EH (cell line): ENCODE measurements around the gene ALG1.
"Not testable (repeated sequence)": the region's sequence is repeated elsewhere in the genome, so short reads cannot be mapped to it uniquely, and the experiment has no call there.

Experiments
- DNase-seq: peaks from one replicate; pipeline ENCODE4 v3.0.0-alpha.2; 2015; ENCODE audit warnings: low read depth

The ALG1 gene

DNA sequence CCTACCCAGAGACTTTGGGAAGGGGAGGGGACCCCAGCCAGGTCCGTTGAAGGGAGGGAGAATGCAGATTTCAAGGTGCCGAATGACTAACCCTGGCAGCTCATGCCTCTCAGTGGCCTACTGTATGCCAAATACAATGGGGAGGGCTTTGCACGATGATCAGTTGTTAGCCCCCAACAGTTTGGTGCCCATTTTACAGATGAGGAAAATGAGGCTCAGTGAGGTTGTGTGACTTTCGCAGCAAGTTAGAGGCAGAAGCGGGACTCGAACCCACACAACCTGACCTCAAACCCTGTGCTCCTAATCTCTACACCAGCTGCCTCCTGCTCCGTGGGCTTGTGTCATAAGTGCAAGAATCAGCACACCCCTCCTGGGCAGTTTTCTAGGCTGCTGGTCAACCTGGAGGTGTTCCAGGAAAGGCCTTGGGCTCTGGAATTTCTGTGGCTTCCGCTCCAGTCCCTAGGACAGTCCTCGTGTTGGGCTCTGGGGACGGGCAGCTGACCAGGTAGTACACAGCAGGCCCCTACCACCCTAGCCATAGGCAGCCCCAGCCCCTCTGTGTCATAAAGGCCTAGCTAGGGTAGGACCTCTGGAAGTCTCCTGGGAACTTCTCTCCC lies 26.0 kb upstream of the ALG1 start:
- no peak for DNase-seq

DNA sequence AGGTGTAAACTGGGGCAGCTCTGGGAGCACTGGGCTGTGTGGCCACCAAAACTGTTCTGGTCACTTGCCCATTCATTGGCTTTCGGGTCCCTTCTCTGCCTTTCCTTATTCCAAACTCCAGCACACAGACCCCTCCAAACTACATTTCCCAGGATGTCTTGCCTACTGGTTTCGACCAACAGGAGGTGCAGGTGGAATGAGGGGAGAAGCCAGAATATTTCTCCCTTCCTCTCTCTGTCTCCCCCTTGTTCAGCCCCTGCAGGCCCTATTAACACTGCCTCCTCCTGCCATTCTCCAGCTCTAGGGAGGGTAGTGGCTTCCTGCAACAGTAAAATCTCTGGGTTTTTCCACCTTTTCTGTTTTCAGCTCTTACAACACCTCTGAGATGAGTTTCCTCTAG lies 24.7 kb upstream of the ALG1 start:
- DNase-seq = no peak

DNA sequence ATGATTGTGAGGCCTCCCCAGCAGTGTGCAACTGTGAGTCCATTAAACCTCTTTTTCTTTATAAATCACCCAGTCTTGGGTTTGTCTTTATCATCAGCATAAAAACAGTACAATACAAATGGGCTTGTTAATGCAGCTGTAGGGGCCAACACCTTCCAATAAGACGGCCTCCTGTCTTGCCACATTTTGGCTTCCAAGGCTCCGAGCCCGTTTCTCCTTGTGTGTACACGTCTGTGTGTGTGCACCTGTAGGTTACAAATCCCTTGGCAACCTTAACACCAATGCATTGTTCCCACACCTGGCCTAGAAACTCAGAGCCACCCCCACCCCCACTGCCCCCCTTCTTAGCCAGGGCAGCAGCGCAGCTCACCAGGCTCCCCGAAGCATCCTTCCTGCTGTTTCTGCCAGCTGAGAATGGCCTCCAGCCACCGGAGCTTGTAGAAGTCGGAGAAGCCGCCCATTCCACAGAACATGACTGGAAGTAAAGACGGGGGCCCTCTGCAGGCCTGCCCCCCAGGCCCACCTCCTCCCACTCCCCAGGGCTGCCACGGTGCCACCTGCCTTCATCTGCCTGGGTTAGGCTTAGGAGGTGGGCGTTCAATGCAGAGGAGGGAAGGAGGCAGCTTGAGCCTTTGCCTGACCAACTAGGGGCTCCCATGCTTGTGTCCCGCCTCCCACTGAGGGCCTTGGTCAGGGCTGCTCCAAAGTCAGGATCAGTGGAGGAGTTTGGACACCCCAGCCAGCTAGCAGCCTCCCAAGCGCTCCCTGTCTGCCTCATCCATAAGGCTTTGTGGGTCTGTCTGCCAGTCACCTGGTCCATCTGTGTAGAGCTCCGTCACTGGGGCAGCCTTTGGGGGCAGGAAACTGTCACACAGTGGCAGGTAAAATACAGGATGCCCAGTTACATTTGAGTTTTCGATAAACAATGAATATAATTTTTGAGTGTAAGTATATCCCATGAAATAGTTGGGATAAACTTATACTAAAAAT lies 16.5 kb upstream of the ALG1 start:
- no peak for DNase-seq

DNA sequence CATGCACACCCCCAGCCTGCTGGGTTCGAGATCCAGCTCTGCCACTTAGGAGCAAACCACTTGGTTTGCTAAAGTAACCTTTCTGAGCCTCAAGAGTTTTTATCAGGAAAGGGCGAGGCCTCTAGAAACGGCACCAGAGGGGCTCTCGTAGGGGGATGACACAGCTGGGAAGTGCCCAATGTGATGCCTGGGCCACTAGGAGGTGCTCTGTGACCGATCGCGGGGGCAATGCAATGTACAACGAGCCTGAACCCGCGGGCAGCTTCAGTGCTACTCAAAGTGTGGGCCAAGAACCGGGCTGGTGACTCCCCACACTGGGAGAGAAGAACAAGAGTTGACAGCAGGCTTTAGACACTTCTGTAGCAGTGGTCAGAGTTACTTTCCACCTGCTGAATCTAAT lies 15.3 kb upstream of the ALG1 start:
- peak; percentile 35 for DNase-seq

DNA sequence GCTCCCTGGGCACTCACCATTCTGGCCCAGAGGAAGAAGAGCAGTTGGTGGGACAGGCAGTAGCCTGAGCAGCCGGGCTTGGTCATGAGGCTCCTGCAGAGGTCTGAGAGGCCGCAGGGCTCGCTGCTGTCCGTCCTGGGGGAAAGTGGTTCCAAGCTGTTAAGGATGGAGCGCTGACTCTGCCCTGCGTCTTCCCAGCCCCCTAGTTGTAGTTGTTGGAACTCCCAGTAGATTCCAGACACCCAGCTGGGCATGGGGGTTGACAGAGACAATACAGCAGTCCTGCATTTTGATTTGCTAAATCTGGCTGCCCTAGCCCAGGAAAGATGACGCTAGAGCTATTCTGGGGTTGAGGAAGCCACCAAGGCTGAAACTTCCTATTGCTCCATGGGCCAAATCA lies 13.2 kb upstream of the ALG1 start:
- peak; percentile 46 for DNase-seq

DNA sequence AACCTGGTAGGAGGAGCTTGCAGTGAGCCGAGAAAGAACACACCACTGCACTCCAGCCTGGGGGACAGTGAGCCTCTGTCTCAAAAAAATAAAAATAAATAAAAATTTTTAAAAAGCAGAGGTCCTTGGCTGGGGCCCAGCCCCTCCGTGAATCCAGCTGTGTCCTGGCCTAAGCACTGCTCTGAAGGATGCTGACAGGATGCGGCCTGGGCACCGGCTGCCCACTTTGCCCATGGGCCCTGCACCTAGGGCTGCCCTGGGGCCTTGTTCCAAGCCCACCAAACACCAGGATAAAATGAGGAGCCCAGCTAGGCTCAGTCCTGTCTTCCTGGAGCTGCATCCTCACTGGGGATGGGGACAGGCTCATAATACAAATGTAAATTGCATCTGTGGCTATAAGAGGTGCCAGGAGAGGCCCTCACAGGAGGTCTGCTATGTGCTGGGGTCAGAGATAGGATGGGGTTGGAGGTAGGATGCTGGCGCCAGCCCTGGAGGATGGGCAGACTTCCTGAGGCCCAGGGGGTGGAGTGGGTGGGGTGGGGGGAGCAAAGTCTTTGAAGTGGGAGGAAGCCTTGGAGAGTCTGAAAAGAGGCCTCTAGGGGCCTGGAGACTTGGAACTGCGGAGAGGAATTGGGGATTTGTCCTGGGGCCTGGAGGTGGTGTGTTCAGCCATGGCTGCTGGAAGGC lies 12.1 kb upstream of the ALG1 start:
- no peak for DNase-seq

DNA sequence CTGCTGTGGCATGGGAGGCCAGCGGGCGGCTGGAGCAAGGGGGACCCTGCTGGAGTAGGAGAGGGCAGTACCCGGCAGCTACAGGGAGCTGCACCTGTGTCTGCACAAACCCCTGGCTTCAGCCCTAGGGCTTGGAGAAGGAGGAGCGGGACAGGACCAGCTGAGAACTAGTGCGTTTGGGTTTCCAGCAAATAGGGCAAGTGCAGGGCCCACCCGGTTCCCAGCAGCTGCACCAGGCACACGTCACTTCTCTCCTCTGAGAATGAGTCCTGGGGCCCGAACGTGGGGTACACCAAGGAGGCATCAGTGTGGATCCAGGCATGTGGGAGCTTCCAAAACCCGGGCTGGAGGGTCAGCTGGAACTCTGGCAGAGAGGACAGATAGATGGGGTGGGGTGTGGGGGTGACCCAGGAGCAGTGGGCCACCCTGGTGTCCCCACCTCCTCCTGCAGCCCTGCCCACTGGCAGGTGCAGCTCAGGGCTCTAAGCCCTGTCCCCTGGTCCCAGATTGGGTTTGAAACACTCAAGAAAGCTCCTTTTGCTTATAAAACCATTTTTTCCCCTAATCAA lies 11.5 kb upstream of the ALG1 start:
- no peak for DNase-seq

DNA sequence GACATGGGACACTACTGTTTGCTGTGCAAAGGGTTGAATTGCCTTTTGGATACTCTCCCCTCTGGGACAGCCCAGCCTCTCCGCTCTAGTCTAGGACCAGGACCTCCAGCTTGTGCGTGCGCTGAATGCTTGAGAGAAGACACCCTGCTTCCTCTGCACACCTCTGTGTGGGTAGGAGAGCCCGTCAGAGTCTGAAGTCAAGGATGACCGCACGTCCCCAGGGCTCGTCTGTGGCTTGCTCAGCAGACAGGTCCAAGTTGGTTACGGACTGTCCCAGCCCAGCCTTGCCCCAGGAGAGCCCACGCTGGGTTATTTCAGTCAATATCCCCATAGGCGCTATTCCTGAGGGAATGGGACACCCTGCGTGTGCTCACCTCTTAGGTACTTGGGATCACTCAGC lies 9.6 kb upstream of the ALG1 start:
- DNase-seq = no peak

GRCh38 chr16:5062790-5063765 lies 8.6 kb upstream of the ALG1 start:
- no peak for DNase-seq

DNA sequence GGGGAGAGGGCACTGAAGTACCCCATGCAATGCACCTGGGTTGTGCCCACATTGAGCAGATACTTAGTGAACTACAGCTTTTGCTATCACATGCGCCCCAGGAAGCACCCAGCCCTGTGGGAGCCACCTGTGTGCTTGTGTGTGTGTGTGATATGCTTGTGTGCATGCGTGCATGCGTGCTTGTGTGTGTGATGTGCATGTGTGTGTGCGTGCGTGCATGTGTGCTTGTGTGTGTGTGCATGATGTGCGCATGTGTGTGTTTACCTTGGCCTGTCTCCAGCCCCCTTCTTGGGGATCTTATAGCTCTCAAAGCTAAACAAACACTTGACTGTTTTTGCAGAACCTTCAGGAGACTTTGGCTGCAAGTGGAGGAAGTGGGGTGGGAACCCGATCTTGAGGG lies 6.7 kb upstream of the ALG1 start:
- no peak for DNase-seq

DNA sequence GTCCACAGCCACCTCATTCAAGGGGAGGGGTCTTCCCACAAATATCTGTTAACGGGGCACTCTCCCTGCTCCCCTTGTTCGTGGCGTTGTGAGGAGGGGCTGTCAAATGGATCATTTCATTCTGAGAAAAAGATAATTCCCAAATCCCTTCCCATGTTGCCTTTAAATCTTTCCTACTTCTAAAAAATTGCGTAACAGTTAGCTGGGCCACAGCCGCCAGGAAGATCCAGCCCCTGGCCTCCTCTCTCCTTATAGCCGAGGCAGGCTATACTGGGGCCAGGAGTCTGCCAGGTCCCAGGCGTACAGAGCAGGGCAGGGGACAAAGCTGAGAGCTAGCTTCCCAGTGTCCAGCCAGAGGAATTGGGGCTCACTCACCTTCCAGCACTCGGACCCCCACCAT lies 6.3 kb upstream of the ALG1 start:
- DNase-seq = no peak

GRCh38 chr16:5065813-5066212 lies 5.8 kb upstream of the ALG1 start, which contains the start of gene C16orf89:
Gene C16orf89 (minus strand): TSS chr16:5065956. CDS start chr16:5065908, 48 bp downstream.
- no peak for DNase-seq

DNA sequence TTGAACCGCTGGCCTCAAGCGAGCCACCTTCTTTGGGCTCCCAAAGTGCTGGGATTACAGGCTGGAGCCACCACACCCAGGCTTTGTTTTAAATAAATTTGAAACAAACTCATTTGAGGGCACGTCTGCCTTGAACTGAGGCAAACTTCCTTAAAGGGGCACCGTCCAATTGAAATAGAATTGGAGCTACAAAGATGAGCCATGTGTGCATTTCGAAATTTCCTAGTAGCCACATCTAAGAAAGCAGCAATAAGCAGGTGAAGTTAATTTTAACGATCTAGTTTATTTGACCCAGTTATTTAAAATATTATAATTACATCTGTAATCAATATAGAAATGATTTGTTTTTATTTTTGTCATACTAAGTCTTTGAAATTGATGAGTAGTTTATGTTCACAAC lies 5.1 kb upstream of the ALG1 start:
- no peak for DNase-seq

DNA sequence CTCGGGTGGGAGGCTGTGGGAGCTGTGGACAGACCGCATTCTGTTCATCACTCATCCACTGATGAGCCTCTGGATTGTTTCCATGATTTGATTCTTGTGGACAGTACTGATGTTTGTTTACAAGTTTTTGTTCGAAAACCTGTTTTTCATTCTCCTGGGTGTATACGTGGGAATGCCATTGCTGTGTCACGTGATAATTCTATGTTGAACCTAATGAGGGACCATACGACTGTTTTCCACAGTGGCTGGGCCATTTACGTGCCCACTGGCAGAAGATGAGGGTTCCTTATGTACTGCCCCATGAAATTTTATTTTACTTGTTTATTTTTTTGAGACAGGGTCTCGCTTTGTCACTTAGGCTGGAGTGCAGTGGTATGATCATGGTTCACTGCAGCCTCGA lies 2.6 kb upstream of the ALG1 start:
- no peak for DNase-seq

GRCh38 chr16:5069854-5070253 lies 1.8 kb upstream of the ALG1 start:
- no peak for DNase-seq

GRCh38 chr16:5070431-5071186 lies 1.0 kb upstream of the ALG1 start:
- DNase-seq = no peak

- DNase-seq = no peak
Observed at GRCh38 chr16:5071341-5071680, 332 bp upstream of the ALG1 start.

GRCh38 chr16:5072334-5073278 lies 963 bp downstream of the ALG1 start:
- DNase-seq = no peak

- DNase-seq = peak; percentile 46
Observed at GRCh38 chr16:5073279-5073629, 1.6 kb downstream of the ALG1 start.

DNA sequence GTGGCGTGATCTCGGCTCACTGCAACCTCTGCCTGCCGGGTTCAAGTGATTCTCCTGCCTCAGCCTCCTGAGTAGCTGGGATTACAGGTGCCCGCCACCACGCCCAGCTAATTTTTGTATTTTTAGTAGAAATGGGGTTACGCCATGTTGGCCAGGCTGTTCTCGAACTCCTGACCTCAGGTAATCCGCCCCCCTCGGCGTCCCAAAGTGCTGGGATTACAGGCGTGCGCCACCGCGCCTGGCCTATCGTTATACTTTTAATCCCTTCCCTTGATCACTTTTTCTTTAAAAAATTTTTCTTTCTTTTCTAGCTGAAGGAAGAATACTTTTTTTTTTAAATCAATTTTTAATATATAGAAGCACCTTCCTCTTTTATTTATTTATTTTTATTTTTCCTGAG lies 2.1 kb downstream of the ALG1 start:
- DNase-seq = not testable (repeated sequence)
